Trophoblast cell (in vitro differentiated cells and primary cell): Measurements from ENCODE around the gene RIC3.

Experiments used
- DNase-seq, 2 donors: peaks; one replicate each; pipeline ENCODE4 v3.0.0-alpha.2; 2016
- H2AFZ ChIP-seq: 2 replicates; pipeline ENCODE4 v1.6.1; 2013; ENCODE audit warnings: low read length, moderate library complexity, mild to moderate bottlenecking; ENCODE audit not compliant: insufficient read depth, poor library complexity
- H2AK5ac ChIP-seq: 2 replicates; pipeline ENCODE4 v1.6.1; 2013; ENCODE audit warnings: mild to moderate bottlenecking, low read length
- H2BK120ac ChIP-seq: 2 replicates; pipeline ENCODE4 v1.6.1; 2013; ENCODE audit warnings: low read length, mild to moderate bottlenecking, moderate library complexity; ENCODE audit not compliant: insufficient read depth, poor library complexity
- H2BK12ac ChIP-seq: 2 replicates; pipeline ENCODE4 v1.6.1; 2013; ENCODE audit warnings: mild to moderate bottlenecking, low read length, moderate library complexity
- H2BK5ac ChIP-seq: 2 replicates; pipeline ENCODE4 v1.6.1; 2013; ENCODE audit warnings: low read length, low read depth, moderate library complexity, mild to moderate bottlenecking; ENCODE audit not compliant: poor library complexity
- H3K14ac ChIP-seq: 2 replicates; pipeline ENCODE4 v1.6.1; 2013; ENCODE audit warnings: mild to moderate bottlenecking, low read length
- H3K18ac ChIP-seq: 2 replicates; pipeline ENCODE4 v1.6.1; 2013; ENCODE audit warnings: mild to moderate bottlenecking, low read length
- H3K23ac ChIP-seq: 2 replicates; pipeline ENCODE4 v1.6.1; 2013; ENCODE audit warnings: low read length
- H3K27ac ChIP-seq: 2 replicates; pipeline ENCODE4 v1.5.1; 2013; ENCODE audit warnings: low read depth, mild to moderate bottlenecking, inconsistent platforms, low read length, moderate library complexity
- H3K27me3 ChIP-seq: 2 replicates; pipeline ENCODE4 v1.6.1; 2013; ENCODE audit warnings: inconsistent platforms, mild to moderate bottlenecking, low read length, moderate library complexity; ENCODE audit not compliant: insufficient read depth
- H3K36me3 ChIP-seq, 2 experiments: 1 replicate in 1 of 2; 2 replicates in 1 of 2; pipeline ENCODE4 v1.6.1; 2013; ENCODE audit warnings: low read length in 2 of 2, mild to moderate bottlenecking in 2 of 2, moderate library complexity in 1 of 2; ENCODE audit not compliant: insufficient read depth in 2 of 2, control insufficient read depth in 1 of 2
- H3K4ac ChIP-seq: 2 replicates; pipeline ENCODE4 v1.6.1; 2013; ENCODE audit warnings: low read depth, mild to moderate bottlenecking, low read length, moderate library complexity
- H3K4me1 ChIP-seq, 2 experiments: 1 replicate in 1 of 2; 2 replicates in 1 of 2; pipeline ENCODE4 v1.6.1; 2013; ENCODE audit warnings: low read length in 2 of 2, mild to moderate bottlenecking in 2 of 2, moderate library complexity in 1 of 2; ENCODE audit not compliant: insufficient read depth in 2 of 2, control insufficient read depth in 1 of 2
- H3K4me2 ChIP-seq: 2 replicates; pipeline ENCODE4 v1.6.1; 2013; ENCODE audit warnings: inconsistent platforms, mild to moderate bottlenecking, low read length, moderate library complexity
- H3K4me3 ChIP-seq: 2 replicates; pipeline ENCODE4 v1.5.1; 2013; ENCODE audit warnings: mild to moderate bottlenecking, low read depth, low read length, inconsistent platforms
- H3K79me1 ChIP-seq: one replicate; pipeline ENCODE4 v1.6.1; 2013; ENCODE audit warnings: low read length
- H3K79me2 ChIP-seq: 2 replicates; pipeline ENCODE4 v1.6.1; 2013; ENCODE audit warnings: low read length, mild to moderate bottlenecking; ENCODE audit not compliant: control insufficient read depth, insufficient read depth, poor library complexity
- H3K9ac ChIP-seq: 2 replicates; pipeline ENCODE4 v1.6.1; 2013; ENCODE audit warnings: mild to moderate bottlenecking, low read length
- H3K9me3 ChIP-seq: 2 replicates; pipeline ENCODE4 v1.6.1; 2013; ENCODE audit warnings: low read depth, mild to moderate bottlenecking, control low read depth, inconsistent platforms, low read length; ENCODE audit not compliant: insufficient read depth
- H4K12ac ChIP-seq: 2 replicates; pipeline ENCODE4 v1.6.1; 2013; ENCODE audit warnings: low read depth, mild to moderate bottlenecking, low read length, moderate library complexity
- H4K8ac ChIP-seq: 2 replicates; pipeline ENCODE4 v1.6.1; 2013; ENCODE audit warnings: low read depth, mild to moderate bottlenecking, low read length, moderate library complexity
- H4K91ac ChIP-seq: one replicate; pipeline ENCODE4 v1.6.1; 2013; ENCODE audit warnings: low read depth, mild to moderate bottlenecking, low read length, moderate library complexity
- WGBS: extraction: QIAGEN DNeasy Blood & Tissue Kit; methylation state at CpG from one replicate; pipeline ENCODE4 v1.1.7; 2013; ENCODE audit warnings: missing lambda C conversion rate; ENCODE audit not compliant: insufficient read length, insufficient coverage; ENCODE audit errors: extremely low coverage; 5-methylcytosine and 5-hydroxymethylcytosine counted together

RIC3 gene

GRCh38 chr11:8194956-8195355, 26.1 kb upstream of the RIC3 start:
- no peak overlapping the region for H2BK5ac ChIP-seq
- H2BK120ac ChIP-seq, result no peak overlapping the region
- peaks cover 2% of the 10 kb centered on the region for H3K27me3 ChIP-seq
- no peak overlapping the region for H3K14ac ChIP-seq
- H3K79me1 ChIP-seq, result no peaks in the 10 kb centered on the region
- H3K4ac ChIP-seq, result no peak overlapping the region
- H3K4me2 ChIP-seq, result no peak overlapping the region
- H3K23ac ChIP-seq, result no peak overlapping the region
- H4K12ac ChIP-seq, result no peak overlapping the region
- H4K91ac ChIP-seq, result no peak overlapping the region
- no CpG with 5 or more reads among the region's 4 CpGs for WGBS
- H3K79me2 ChIP-seq, result no peaks in the 10 kb centered on the region
- no peak overlapping the region for H3K4me3 ChIP-seq
- no peak for DNase-seq
- H3K18ac ChIP-seq, result no peak overlapping the region
- H2AK5ac ChIP-seq, result no peak overlapping the region
- no peaks in the 10 kb centered on the region for H3K9me3 ChIP-seq
- no peak overlapping the region for H3K27ac ChIP-seq
- H2AFZ ChIP-seq, result no peak overlapping the region
- no peak overlapping the region for H2BK12ac ChIP-seq
- no peaks in the 10 kb centered on the region for H3K4me1 ChIP-seq
- H4K8ac ChIP-seq, result no peak overlapping the region
- no peaks in the 10 kb centered on the region for H3K36me3 ChIP-seq
- H3K9ac ChIP-seq, result no peak overlapping the region

GRCh38 chr11:8192896-8193209, 24.0 kb upstream of the RIC3 start:
- Histone ChIP-seq H3K36me3 (no peaks in the 10 kb centered on the region), H3K79me1 (no peaks in the 10 kb centered on the region), H2AK5ac (no peak overlapping the region), H4K8ac (no peak overlapping the region), H3K27ac (no peak overlapping the region), H2AFZ (no peak overlapping the region), H3K4ac (no peak overlapping the region), H3K27me3 (peaks cover under 1% of the 10 kb centered on the region), H3K18ac (no peak overlapping the region), H2BK120ac (no peak overlapping the region), H4K12ac (no peak overlapping the region), H3K79me2 (no peaks in the 10 kb centered on the region), H3K14ac (no peak overlapping the region), H3K9ac (no peak overlapping the region), H3K23ac (no peak overlapping the region), H2BK12ac (no peak overlapping the region), H3K4me2 (no peak overlapping the region), H2BK5ac (no peak overlapping the region), H4K91ac (no peak overlapping the region), H3K4me3 (no peak overlapping the region), H3K4me1 (no peaks in the 10 kb centered on the region), H3K9me3 (no peaks in the 10 kb centered on the region)
- no peak for DNase-seq
- no CpG with 5 or more reads among the region's 5 CpGs for WGBS

DNA sequence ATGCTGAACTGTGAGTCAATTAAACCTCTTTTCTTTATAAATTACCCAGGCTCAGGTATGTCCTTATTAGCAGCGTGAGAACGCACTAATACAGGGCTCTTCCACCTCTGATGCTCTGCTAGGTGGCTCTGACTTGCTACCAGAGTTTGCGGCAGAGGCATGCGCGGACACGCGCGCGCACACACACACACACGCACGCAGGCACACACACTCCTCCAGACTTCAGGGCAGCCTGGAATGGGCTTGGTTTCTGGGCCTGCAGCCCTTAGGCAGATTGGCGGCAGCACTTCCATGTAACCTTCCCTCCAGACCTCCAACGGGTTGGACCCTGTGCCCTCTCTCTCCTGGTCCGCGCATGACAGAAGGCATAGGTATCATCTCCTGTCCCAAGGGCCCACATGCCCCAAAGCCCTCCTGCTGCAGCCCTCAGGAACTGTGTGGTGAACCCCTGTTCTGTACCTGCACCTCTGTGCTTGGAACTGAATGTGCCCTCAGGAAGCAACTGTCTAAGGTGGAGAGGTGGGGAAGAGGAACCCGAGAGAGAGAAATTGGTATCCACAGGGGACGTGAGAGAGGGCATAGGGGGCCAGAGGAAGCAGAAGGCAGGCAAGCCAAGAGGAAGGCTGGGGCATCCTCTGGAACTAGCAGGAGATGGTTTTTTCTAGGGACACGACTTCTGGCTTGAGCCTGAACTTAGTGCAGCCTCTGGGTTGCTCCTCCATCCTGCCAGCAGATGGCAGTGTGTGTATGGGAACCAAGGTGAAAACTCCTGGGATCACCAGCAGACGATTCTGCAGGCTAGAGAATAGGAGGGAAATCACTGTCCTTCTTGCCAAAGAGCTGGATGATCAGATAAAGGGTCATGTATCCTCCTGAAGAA, 23.4 kb upstream of the RIC3 start:
- no peaks in the 10 kb centered on the region for H3K36me3 ChIP-seq
- H2BK120ac ChIP-seq, result no peak overlapping the region
- H3K4me1 ChIP-seq, result no peaks in the 10 kb centered on the region
- no peak overlapping the region for H3K4ac ChIP-seq
- no peak overlapping the region for H3K4me2 ChIP-seq
- no CpG with 5 or more reads among the region's 19 CpGs for WGBS
- no peaks in the 10 kb centered on the region for H3K9me3 ChIP-seq
- no peak overlapping the region for H3K27ac ChIP-seq
- H3K27me3 ChIP-seq, result no peaks in the 10 kb centered on the region
- H3K18ac ChIP-seq, result no peak overlapping the region
- peak; percentile 55 to 87 for DNase-seq
- H4K12ac ChIP-seq, result no peak overlapping the region
- H3K14ac ChIP-seq, result no peak overlapping the region
- H3K79me2 ChIP-seq, result no peaks in the 10 kb centered on the region
- no peak overlapping the region for H2BK12ac ChIP-seq
- H4K91ac ChIP-seq, result no peak overlapping the region
- no peak overlapping the region for H2AK5ac ChIP-seq
- no peaks in the 10 kb centered on the region for H3K79me1 ChIP-seq
- no peak overlapping the region for H4K8ac ChIP-seq
- no peak overlapping the region for H3K23ac ChIP-seq
- no peak overlapping the region for H2AFZ ChIP-seq
- H3K9ac ChIP-seq, result no peak overlapping the region
- no peak overlapping the region for H2BK5ac ChIP-seq
- no peak overlapping the region for H3K4me3 ChIP-seq

DNA sequence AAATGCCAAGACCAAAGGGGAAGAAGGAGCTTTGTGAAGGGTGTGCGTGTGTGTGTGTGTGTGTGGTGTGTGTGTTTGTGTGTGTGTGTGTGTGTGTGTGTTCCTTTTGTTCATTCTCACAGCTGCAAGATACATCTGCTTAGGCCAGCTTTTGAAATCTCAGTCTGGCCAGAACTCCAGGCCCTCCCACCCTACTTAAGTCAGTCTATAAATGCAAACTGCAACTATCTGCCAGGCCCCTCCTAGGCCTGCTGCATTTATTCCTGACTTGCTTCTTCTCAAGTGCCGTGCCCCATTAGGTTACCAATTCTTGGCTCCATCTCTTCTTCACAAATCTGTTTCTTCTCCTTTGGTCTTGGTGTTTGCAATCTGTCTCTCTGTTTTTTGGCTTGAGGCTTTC, 21.6 kb upstream of the RIC3 start:
- Histone ChIP-seq H3K36me3 (no peaks in the 10 kb centered on the region), H3K79me2 (no peaks in the 10 kb centered on the region), H3K23ac (no peak overlapping the region), H3K4me2 (no peak overlapping the region), H2BK5ac (no peak overlapping the region), H4K91ac (no peak overlapping the region), H2BK120ac (no peak overlapping the region), H3K4ac (no peak overlapping the region), H3K9me3 (no peaks in the 10 kb centered on the region), H2AFZ (no peak overlapping the region), H3K79me1 (no peaks in the 10 kb centered on the region), H2BK12ac (no peak overlapping the region), H3K4me3 (no peak overlapping the region), H3K4me1 (no peaks in the 10 kb centered on the region), H2AK5ac (no peak overlapping the region), H3K14ac (no peak overlapping the region), H3K18ac (no peak overlapping the region), H3K27ac (no peak overlapping the region), H3K27me3 (no peaks in the 10 kb centered on the region), H4K8ac (no peak overlapping the region), H3K9ac (no peak overlapping the region), H4K12ac (no peak overlapping the region)
- no peak for DNase-seq
- whole genome bisulfite sequencing, result no CpG with 5 or more reads among the region's 2 CpGs
